ENCODE data around the gene RAB1A.
A peak's percentile ranks its signal among the peaks of the same experiment; 100 is the strongest.

RAB1A gene

DNA sequence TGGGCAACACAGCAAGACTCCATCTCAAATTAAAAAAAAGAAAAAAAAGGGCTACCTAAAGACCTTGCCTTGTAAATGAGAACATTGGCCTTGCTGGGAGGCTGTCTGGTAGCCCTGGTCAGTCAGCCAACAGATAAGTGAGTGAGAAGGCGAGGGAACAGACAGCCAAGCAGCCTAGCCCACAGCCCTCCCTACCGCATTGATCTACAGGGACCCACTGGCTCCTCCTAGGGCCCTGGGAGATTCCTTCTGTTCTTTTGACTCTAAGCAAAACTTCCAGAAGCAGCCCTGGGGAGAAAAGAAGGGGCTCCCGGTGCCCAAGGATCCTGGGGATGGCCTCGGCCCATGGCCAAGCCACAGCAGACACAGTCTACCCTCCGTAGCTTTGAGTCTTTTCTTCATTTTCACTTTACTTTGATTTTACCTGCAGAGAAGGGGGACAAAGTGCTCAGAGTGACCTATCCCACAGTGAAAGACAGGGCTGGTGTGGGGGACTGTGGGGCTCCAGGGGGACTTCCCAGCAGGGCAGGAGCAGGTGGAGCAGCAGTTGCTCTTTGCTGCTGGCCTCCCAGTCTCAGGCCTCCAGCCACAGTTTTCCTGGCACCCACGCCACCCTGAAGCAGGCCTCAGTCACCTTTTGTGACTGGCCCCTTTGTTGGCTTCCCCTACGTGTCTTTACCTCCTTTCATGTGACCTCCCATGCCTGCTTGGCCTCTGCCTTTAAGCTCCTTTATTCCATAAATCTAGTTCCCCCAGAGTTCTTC is 68.6 kb downstream of the RAB1A start:
- DNase-seq (ENCODE audit: low read depth in 2 of 2) = no peak

DNA sequence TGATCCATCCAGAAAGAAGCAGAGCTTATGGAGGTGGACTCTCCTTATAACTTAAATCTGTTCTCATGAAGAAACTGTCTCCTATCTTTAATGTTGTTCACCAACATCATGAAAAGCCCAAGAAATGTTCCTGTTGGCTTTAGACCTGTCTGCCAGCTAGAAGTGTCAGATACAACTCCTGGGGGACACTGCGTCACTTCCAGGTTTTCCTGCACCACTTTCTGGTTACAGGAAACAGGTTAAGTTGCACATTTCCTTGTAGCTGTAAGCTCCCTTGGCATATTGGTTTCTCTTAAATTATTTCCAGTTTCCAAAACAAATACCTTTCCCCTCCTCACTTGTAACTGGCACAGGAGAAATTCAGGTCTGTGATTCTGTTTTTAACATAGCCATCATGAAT is 70.8 kb downstream of the RAB1A start:
- no peak for DNase-seq (ENCODE audit: low read depth in 2 of 2)

DNA sequence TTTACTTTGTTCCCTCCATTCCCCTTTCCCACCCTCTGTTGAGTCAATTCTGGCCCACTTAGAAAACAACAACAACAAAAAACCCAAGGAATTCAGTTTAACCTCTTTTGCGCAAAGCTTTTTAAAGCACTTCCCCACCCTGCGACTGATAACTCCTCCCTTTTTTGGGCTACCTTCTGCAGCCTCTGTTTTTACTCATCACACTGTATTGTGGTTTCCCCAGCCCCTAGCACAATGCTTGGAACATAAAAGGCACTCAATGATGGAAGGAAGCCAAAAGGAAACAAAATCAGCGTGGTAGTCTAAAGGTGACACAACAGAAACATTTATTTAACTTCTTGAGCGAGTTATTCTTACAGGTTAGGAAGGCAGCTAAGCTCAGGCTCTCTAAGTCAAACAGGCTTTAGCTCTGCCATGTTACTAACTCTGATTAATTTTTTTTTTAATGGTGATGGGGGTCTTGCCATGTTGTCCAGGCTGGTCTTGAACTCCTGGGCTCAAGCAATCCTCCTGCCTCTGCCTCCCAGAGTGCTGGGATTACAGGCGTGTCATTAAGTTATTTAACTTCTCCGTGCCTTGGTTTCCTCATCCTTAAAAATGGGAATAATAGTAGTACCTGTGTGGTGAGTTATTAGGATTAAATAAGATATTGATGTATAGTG is 72.4 kb downstream of the RAB1A start:
- DNase-seq (ENCODE audit: low read depth in 2 of 2) = peak in 1 of 2 donors; percentile 34

DNA sequence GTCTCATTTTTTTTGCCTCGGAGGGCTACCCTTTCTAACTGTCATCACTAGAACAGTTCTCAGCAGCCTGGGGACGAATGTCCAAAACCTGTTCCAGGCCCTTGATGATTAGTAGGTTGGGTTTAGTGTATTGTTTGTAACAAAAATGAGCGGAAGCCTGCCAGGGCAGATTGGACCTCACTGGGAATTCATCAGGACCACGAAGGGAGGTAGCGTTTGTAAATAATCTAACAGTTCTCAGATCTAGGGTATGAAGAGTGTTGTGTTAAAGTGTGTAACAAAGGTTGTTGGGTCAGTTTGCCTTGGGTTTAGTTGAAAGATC is 72.9 kb downstream of the RAB1A start:
- DNase-seq (ENCODE audit: low read depth in 2 of 2) = no peak

DNA sequence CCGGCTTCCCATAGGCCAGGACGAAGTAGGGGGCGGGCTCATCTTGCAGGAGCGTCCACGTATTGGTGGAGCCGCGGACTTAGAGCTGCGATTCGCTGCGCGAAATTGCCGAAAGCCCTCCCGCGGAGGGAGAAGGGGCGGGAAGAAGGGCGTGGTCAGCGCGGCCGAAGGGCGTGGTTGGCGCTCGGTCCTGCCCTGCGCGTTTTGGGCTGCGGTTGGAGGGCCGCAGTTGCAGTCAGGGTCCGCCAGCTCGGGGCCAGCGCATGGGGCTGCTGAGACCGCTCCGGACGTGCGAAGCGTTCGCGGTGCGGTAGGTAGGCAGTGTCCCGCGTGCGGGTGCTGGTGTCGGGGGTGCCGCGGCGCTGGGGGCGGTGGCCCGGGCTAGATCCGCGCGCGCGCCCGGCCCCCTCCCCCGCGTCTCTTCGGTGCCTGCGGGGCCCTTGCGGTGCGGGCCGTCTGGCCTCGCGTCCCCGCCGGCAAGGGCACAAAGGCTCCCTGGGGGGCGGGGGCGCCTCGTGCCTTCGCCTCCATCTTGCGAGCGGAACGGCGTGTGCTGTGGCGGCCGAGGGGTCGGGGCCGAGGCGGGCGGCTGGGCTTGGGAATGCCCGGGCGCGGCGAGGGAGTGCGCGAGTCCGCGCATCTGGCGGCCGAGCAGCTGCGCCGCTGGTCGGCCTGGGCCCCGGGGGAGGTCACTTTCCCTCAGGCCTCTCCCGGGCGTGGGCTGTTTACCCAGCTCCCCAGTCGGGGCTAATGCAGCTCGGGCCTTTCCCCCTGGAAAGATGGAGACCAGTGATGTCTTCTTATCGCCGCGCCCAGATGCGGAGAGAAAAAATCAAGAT is 73.5 kb downstream of the RAB1A start, which contains the start of gene CEP68:
Gene CEP68 (plus strand): TSS at position 202 of the 839 bp plus-strand sequence. CDS start 13,029 bp downstream, outside the sequence.
- DNase-seq (ENCODE audit: low read depth in 2 of 2) = peak; percentile 92 to 95

DNA sequence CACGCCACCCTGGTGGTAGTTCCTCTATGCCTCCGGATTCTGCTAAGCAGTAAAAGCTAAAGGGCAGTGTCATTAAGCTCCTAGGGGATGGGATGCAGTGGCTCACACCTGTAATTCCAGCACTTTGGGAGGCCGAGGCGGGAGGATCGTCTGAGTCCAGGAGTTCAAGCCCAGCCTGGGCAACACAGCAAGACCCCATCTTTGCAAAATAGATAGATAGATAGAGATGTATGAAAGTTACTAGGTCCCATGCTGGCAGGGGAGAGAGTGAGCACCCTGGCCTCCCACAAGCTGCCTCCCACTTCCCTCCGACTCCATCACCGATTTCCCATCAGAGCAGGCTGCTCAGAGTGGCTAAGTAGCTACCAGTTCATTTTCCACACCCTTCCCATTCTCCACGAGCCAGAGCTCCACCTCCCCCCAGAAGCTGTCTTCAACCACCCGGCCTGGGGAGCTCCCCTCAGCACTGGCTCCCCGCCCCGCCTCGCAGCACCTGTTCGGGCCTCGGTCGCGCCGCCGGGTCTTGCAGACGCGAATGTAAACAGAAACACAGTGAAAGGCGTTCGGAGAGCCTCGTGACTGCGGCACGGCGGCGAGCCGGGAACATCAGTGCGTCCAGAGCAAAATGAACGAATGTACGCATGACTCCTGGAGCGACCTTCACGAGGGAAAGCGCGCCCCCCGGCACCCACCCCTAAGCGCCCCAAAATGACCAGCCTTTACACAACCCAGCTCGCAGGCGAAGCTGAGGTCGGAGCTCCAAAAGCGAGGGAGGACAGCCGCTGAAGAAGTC is 74.3 kb downstream of the RAB1A start:
- peak in 1 of 2 donors; percentile 40 for DNase-seq (ENCODE audit: low read depth in 2 of 2)

DNA sequence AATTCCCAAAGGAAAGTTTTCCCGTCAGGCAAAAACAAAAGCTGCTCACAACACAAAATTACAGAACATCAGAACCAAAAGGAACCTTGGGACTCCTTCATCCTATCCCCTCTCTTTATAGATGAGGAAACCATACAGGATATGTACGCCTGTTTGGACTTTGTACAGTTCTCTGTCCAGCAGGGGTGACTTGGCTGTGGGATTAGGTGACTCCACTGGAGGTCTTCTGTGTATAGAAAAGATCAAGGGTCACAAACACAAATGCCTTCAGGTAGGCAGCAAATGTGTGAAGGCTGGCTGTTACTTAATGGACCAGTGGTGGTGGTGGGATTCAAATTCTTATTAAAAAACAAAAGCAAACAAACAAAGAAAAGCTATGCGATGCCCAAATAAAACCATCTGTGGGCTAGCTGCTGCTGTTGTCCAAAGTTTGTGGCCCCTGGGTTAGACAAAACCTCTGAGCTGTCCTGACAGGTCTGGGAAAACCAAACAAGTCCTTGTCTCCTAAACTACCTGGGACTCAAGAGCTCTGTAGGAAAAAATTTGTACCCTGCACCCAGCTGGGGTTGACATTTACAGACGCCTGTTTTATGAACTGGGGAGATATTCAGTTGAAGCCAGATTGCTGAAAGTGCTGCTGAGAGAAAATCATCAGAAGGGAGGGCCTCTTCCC is 75.0 kb downstream of the RAB1A start:
- DNase-seq (ENCODE audit: low read depth in 2 of 2) = no peak

DNA sequence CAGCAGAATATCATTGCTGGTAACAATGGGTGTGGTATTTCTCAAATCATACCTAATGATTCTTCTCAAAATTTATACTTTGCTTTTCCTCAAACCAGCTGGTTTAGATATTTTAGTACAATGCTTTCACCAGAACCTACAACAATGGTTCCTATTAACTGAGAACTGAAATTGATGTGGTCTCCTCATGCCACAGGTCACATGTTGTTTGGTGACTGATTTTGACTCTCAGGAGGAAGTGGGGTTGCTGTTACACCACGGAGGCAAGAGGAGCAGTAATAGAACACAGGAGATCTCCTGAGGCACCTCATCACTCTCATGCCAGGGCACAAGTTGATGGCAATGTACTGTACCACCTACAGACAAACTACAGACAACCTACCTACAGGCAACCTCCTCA is 76.7 kb downstream of the RAB1A start:
- DNase-seq (ENCODE audit: low read depth in 2 of 2) = no peak

DNA sequence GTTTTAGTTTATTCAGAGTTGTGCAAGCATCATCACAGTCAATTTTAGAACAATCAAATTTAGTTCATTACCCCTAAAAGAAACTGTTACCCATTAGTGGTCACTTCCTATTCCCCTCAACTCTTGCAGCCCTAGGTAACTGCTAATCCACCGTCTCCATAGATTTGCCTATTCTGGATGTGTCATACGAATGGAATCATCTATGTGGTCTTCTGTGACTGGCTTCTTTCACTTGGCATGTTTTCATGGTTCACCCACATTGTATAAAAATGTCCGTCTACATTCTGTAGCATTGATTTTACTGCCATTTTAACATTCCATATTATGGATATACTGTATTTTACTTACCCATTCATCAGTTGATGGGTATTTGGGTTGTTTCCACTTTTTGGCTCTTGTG is 79.0 kb downstream of the RAB1A start:
- DNase-seq (ENCODE audit: low read depth in 2 of 2) = no peak

DNA sequence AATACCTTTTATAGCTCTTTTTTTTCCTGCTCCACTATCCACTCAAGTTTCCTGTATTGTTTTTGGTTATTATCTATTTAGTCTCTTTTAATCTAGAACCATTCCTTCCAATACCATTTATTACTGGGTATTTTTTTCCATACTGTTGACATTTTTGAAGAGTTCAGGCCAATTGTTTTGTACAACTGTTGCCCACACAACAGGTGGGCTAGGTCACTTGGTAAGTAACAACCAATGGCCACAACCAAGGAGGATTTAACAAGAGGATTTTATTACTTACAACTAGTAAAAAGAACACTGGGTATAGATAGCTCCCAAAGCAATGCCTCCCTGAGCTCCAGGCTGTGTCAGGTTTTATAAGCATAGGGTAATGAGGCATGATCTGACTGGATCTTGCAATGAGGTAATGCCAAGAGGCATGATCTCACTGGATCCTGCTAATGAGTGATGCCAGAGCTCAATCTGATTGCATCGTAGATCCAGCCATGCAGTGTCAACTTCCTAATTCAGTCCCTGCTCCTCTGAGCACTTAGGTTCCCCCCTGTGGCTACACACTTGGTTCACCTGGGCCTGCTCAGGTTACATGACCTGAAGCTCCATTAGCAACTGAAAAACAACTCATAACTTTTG is 80.8 kb downstream of the RAB1A start:
- DNase-seq (ENCODE audit: low read depth in 2 of 2) = no peak

DNA sequence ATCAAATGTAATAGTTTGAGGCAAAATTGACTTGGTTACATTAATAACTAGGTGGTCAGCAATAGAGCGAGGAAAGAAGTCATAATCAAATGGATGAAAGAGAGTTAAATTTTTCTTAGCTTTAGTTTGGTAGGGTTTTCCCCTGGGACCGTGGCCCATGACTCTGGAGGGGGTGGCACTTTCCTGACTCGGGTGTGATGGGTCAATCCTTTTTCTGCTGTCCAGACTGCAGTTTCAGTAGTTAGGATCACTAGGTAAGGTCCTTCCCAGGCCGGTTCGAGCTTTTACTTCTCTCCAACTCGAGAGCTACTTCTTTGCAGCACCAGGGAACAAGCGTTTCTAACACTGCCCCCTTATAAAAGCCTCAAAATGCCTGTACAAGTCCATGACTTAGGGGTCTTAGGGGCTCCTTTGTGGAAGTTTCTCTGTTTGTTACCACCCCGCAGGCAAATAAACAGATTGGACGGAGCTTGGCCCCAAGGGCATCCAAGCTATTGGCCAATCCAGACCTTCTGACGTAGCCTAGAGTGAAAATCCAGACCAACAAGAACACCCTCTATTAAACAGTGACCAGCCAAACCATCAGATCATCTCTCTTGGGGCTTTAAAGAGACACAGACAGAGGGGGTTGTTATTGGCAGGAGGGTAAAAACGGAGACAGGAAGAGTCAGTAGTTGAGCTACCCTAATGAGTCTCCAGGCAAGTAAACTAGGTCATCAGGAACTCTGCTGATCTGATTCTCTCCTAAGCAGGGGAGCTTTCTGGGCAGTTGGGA is 83.1 kb downstream of the RAB1A start:
- no peak for DNase-seq (ENCODE audit: low read depth in 2 of 2)

DNA sequence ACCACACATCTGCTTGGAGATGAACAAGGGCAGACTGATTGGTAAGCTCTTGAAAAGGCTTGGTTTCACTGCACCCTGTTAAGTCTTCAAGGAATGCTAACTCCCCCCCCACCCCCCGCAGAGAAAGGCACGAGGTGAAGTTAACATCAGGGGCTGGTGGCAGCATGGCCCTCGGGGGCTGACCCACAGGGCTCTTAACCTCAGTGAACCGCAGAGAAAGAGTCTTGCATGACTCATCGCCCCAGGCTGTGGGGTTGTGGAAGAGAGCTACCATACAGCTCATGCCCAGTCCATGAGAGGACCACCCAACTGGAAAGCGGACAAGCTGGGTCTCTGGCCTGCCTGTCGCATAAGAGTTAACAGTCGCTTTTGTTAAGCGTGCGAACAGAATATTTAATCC is 84.3 kb downstream of the RAB1A start:
- DNase-seq (ENCODE audit: low read depth in 2 of 2) = no peak

DNA sequence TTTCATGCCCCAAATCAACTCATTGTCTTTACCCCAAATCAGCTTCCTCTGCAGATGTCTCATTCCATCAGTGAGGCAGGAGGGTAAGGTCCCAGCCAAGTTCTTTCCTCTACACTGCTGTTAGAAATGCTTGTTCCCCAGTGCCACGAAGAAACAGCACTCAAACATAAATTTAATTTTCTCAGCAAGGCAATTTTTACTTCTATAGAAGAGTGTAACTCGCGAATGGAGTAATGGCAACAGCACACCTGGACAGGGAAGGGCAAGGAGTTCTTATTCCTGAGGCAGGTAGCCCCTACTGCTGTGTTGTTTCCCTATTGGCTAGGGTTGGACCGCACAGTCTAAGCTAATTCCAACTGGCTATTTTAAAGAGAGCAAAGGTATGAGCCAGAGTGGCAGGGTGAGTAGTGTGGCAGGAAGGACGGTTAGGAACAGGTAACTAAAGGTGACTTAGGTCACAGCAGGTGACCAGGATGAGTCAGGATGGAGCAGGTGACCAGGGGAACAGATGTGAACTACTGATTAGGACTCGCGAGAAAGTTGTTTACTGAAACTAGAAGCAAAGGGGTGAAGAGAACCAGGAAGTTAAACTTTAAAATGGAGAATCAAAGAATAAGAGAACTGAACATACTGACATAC is 85.7 kb downstream of the RAB1A start:
- no peak for DNase-seq (ENCODE audit: low read depth in 2 of 2)

DNA sequence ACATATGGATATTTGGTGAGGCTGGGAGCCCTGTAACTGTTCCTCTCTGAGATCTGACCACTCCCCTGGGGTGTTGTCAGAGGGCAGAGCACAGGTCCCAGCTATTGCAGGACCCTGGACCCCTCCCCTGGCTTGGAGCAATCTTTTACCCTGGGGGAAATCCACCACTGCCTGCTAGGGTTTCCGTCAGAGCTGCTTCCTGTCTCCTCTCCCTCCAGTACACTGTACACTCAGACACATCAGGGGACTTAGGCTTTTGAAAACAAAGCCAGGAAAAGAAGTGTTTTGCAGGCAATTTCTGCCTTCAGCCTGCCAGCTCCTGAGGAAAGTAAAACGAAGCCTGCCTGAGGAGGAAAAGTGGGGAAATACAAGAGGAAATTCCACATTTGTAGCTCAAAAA is 86.9 kb downstream of the RAB1A start:
- DNase-seq (ENCODE audit: low read depth in 2 of 2) = no peak

DNA sequence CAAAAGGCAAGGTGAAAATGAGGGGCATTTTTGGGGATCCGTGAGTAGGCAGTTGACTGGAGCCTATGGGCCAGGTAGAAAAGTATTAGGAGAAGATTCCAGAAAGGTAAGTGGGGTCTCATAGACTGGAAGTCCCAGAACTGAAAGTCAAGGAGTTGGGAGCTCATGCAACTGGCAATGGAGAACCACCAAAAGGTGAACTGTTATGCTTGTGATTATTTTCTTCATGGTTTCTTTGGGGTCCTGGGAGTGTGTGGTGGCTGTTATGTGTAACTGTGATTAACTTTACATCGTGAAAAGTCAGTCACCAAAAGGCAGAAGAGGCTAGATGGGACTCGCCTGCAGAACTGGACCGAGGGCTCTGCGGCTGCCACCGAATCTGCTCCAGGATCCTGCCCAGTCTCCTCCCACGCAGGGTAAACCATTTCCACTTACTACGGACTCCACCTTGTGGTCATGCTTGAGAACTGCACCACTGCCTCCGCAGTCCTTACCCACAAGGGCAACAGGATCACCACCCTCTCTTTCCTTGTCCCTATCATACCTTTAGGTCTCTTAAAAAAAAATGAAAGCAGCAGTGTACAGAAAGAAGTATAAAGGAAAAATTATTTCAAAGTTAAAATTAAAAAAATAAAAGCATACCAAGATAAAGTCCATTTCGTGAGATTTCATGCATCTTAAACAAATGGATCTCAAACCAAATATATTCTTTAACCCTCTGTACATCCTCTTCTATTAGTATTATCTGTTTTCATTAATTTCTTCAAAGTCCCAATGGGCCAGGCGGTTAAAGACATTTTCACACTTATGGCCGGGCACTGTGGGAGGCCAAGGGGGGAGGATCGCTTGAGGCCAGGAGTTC is 89.3 kb downstream of the RAB1A start:
- DNase-seq (ENCODE audit: low read depth in 2 of 2) = peak; percentile 61 to 62

DNA sequence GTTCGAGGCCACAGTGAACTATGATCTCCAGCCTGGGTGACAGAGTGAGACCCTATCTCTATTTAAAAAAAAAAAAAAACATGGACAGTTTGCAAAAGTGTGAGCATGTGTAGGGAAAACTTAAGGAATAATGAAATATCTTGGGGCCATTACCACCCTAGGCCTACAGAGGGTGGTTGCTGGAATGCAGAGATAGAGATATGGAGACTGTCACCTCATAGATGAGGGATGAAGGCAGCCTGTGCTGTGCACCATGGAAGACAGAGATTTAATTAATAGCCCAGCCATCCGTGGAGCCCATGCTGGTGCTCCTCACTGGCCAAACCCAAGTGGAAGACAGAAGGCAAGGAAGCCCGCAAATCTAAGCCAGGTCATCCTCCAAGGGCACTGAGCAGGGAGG is 90.3 kb downstream of the RAB1A start:
- no peak for DNase-seq (ENCODE audit: low read depth in 2 of 2)

DNA sequence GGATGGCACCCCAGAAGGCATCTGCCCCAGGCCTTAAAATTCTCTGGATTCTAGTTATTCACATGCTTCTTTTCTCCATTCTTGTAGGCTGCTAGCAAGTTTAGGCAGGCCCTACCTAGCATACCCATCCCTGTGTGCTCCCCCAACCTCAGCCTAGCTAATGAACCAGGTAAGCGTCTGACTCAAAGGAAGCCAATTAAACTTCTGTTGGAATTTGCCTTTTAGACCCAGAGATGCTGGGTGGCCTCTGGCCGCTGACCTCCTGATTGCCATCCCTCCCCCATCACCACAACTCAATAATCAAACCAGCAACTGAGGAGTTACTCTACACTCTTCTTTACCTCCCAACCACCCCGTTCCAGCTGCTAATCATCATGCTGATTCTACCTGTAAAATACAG is 92.7 kb downstream of the RAB1A start:
- DNase-seq (ENCODE audit: low read depth in 2 of 2) = no peak
